Esophagus muscularis mucosa (tissue), 4 donors: ENCODE data around the gene COL5A1. TPM values are rescaled to one million over a fixed set of nuclear protein-coding genes. Genes with fewer than 3 reads are reported as not detected.
A peak's percentile ranks its signal among the peaks of the same experiment; 100 is the strongest.

Experiments used
- DNase-seq: peaks from one replicate; pipeline ENCODE4 v3.0.0-alpha.2; 2017; ENCODE audit errors: extremely low spot score
- H3K27ac ChIP-seq, 4 donors: fragments of 200-600 bp; sonication (generic); replicated peaks in 1 of 4; 1 replicate in 3 of 4; 2 replicates in 1 of 4; pipeline ENCODE4 v1.5.1; 2016 to 2019; ENCODE audit warnings: mild to moderate bottlenecking in 1 of 4
- H3K27me3 ChIP-seq, 4 donors: fragments of 200-600 bp; sonication (generic); one replicate each; pipeline versions ENCODE4 v1.5.1 to v1.6.0; 2016 to 2019
- H3K36me3 ChIP-seq, 4 donors: fragments of 200-600 bp; sonication (generic); one replicate each; pipeline ENCODE4 v1.5.1; 2016 to 2019
- H3K4me1 ChIP-seq, 4 donors: fragments of 200-600 bp; sonication (generic); one replicate each; pipeline ENCODE4 v1.5.1; 2016 to 2019
- H3K4me3 ChIP-seq, 4 donors: fragments of 200-600 bp; sonication (generic); 1 replicate in 2 of 4; 2 replicates in 2 of 4; pipeline ENCODE4 v1.5.1; 2016 to 2019; ENCODE audit warnings: mild to moderate bottlenecking in 4 of 4, moderate library complexity in 1 of 4
- H3K9me3 ChIP-seq, 4 donors: fragments of 200-600 bp; sonication (generic); 1 replicate in 3 of 4; 2 replicates in 1 of 4; pipeline ENCODE4 v1.5.1; 2016 to 2019
- CTCF ChIP-seq, 3 experiments: fragments of 200-600 bp in 2 of 3; fragments of 450-650 bp in 1 of 3; sonication (generic) in 2 of 3; IDR thresholded peaks; one replicate each; pipeline ENCODE4 v1.5.1; 2017 to 2019; ENCODE audit warnings: antibody characterized with exemption in 3 of 3, mild to moderate bottlenecking in 2 of 3, moderate library complexity in 1 of 3
- EP300 ChIP-seq: sonication (generic); formaldehyde crosslinking; IDR thresholded peaks from one replicate; pipeline ENCODE4 v1.6.1; 2017; ENCODE audit warnings: antibody characterized with exemption
- POLR2A ChIP-seq: fragments of 450-650 bp; IDR thresholded peaks from one replicate; pipeline ENCODE4 v1.6.1; 2017; ENCODE audit warnings: antibody characterized with exemption, moderate library complexity, mild to moderate bottlenecking, low read depth
- POLR2AphosphoS5 ChIP-seq, 2 donors: sonication (generic); formaldehyde crosslinking; IDR thresholded peaks; one replicate each; pipeline ENCODE4 v1.6.1; 2017; ENCODE audit warnings: antibody characterized with exemption in 2 of 2
- WGBS: methylation state at CpG from one replicate; pipeline ENCODE4 v1.1.5; 2018; 5-methylcytosine and 5-hydroxymethylcytosine counted together
- intact Hi-C: fragments of 100-400 bp; cut with DNase I; formaldehyde crosslinking; loops from one replicate; pipeline ENCODE4 v1.15.1; 2023
- total RNA-seq, 4 donors: library from RNA; depleted of rRNA; stranded (reverse); fragments of >200 nt; gene quantifications; one replicate each; pipeline versions ENCODE4 v1.1.0 to v1.2.1, GENCODE V29; 2016

COL5A1 gene
- total RNA-seq, 4 donors from 2014 or later, result 36.0 to 89.5 (median 56.4) TPM

- H3K9me3 ChIP-seq, result no peaks in the 10 kb centered on the region
- intact Hi-C loops, result no loop called here
- no peak overlapping the region for H3K27ac ChIP-seq
- whole genome bisulfite sequencing, result 90% methylated on average over 8 of the region's 8 CpGs
- peak; percentile 62 for DNase-seq
- peaks cover 0 to 37% (median 0%) of the 10 kb centered on the region in 4 donors for H3K27me3 ChIP-seq
- TF ChIP-seq POLR2A (no peak), CTCF (IDR thresholded peaks at IDR 0.05) (no peak), POLR2AphosphoS5 (IDR thresholded peaks at IDR 0.05) (no peak), EP300 (no peak)
- no peaks in the 10 kb centered on the region for H3K4me1 ChIP-seq
- H3K4me3 ChIP-seq, result no peak overlapping the region
- no peaks in the 10 kb centered on the region for H3K36me3 ChIP-seq
Measured at GRCh38 chr9:134884492-134884891, 242.9 kb downstream of the COL5A1 start.

DNA sequence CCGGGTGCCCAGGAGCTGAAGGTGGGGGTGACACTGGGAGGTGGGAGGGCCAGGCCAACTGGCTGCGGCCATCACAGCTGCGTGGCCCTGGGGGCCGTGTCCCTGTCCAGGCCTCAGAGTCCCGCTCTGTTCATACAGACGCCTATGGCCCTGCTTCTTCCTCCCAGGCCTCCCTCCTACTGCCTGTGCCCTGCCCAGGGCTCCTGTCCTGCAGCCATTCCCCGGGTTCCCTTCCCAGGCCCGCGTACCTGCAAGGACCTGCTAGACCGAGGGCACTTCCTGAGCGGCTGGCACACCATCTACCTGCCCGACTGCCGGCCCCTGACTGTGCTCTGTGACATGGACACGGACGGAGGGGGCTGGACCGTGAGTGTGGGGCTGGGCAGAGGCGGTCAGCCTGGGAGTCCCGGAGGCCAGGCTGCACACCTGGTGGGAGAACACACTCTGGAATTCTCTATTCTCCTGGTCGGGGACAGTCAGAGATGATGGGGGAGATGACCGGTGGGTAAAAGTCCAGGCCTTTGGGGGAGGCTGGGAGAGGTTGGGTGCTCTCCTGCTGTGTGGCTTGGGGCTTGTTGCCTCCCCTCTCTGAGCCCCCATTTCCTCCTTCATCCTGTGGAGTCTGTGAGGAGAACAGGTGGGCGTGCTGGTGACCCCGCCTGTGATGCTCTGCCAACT lies 243.5 kb downstream of the COL5A1 start:
- no peak for DNase-seq
- intact Hi-C loops, result no loop called here
- Histone ChIP-seq H3K27ac (no peak overlapping the region), H3K4me3 (no peak overlapping the region), H3K27me3 (peaks cover 0 to 37% (median 0%) of the 10 kb centered on the region in 4 donors), H3K4me1 (no peaks in the 10 kb centered on the region), H3K36me3 (no peaks in the 10 kb centered on the region), H3K9me3 (no peaks in the 10 kb centered on the region)
- TF ChIP-seq CTCF (IDR thresholded peaks at IDR 0.05) (no peak), EP300 (no peak), POLR2A (no peak), POLR2AphosphoS5 (IDR thresholded peaks at IDR 0.05) (no peak)
- WGBS, result 91% methylated on average over 22 of the region's 22 CpGs

DNA sequence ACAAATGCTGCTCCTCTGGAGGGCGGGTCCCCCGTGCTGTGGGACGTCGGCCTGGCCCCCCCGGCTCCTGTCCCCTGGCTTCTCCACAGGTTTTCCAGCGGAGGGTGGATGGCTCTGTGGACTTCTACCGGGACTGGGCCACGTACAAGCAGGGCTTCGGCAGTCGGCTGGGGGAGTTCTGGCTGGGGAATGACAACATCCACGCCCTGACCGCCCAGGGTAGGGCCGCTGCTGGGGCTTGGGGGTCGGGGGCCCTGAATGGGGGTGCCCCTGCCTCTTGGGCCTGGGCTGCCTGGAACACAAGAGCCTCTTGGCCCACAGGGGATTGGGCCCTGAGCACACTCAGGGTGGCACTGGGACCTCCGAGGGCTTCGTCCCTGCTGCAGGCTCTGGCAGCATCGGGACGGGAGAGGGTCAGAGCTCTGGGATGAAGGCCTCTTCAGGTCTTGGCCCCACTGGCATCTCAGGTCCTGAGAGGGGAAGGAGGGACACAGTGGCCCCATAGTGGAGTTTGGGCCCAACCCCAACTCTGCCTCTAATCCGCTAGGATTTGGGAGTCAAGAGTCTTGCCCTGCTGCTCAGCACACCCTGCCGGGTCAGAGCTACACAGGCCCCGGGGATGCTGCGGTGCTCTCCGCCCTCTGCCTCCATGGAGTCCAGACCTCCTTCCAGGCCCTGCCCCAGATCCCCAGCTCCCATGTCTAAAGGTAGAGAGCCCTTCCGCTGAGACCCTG lies 244.2 kb downstream of the COL5A1 start:
- intact Hi-C loops, result no loop called here
- H3K4me1 ChIP-seq, result no peaks in the 10 kb centered on the region
- TF ChIP-seq EP300 (no peak), POLR2A (no peak), CTCF (IDR thresholded peaks at IDR 0.05) (no peak), POLR2AphosphoS5 (IDR thresholded peaks at IDR 0.05) (no peak)
- H3K4me3 ChIP-seq, result no peak overlapping the region
- DNase-seq, result no peak
- 89% methylated on average over 10 of the region's 24 CpGs for WGBS
- H3K27ac ChIP-seq, result no peak overlapping the region
- H3K9me3 ChIP-seq, result no peaks in the 10 kb centered on the region
- H3K36me3 ChIP-seq, result no peaks in the 10 kb centered on the region
- H3K27me3 ChIP-seq, result peaks cover 0 to 37% (median 0%) of the 10 kb centered on the region in 4 donors

- H3K27ac ChIP-seq, result no peak overlapping the region
- no peak overlapping the region for H3K4me3 ChIP-seq
- no peak for TF ChIP-seq POLR2AphosphoS5 (IDR thresholded peaks at IDR 0.05)
- TF ChIP-seq CTCF (IDR thresholded peaks at IDR 0.05), result no peak
- TF ChIP-seq EP300, result no peak
- TF ChIP-seq POLR2A, result no peak
- H3K27me3 ChIP-seq, result peaks cover 0 to 37% (median 0%) of the 10 kb centered on the region in 4 donors
- no peaks in the 10 kb centered on the region for H3K36me3 ChIP-seq
- peak; percentile 88 for DNase-seq
- no peaks in the 10 kb centered on the region for H3K9me3 ChIP-seq
- WGBS, result 88% methylated on average over 10 of the region's 11 CpGs
- intact Hi-C loops, result no loop called here
- H3K4me1 ChIP-seq, result peaks cover 0 to under 1% (median 0%) of the 10 kb centered on the region in 4 donors
Measured at GRCh38 chr9:134886413-134886913, 244.9 kb downstream of the COL5A1 start.
